IMR-90 (cell line): Measurements from ENCODE around the gene TENT5C. TPM values are rescaled to one million over a fixed set of nuclear protein-coding genes. Genes with fewer than 3 reads are reported as not detected.

Experiments used
- ATAC-seq: fragments of 200-7000 bp; cut with Tn5 transposase; 2 replicates; pipeline ENCODE4 v1.9.1; 2020; ENCODE audit warnings: low read depth, mild to moderate bottlenecking, moderate library complexity
- BruUV-seq: library from RNA; stranded (reverse); fragments of 400-500 nt; replicated peaks from 2 replicates; lab custom pipeline; 2021; lab: Mats Ljungman, UMichigan
- CTCF ChIA-PET: fragments of 300-600 bp; formaldehyde crosslinking; extraction: SDS; loops from one replicate; lab custom pipeline; 2021; ENCODE audit warnings: antibody characterized with exemption; lab: Yijun Ruan, JAX
- POLR2A ChIA-PET: fragments of 300-600 bp; sonication (Branson Sonifier 250); formaldehyde crosslinking; loops from one replicate; lab custom pipeline; 2022; ENCODE audit warnings: antibody characterized with exemption; ENCODE audit not compliant: unreplicated experiment; lab: Charles Lee
- DNase-seq: peaks from one replicate; pipeline ENCODE4 v3.0.0; 2013
- H2AFZ ChIP-seq: replicated peaks from 2 replicates; pipeline ENCODE3; 2013; ENCODE audit warnings: low read length, mild to moderate bottlenecking; ENCODE audit not compliant: poor library complexity
- H2AK5ac ChIP-seq: 2 replicates; pipeline ENCODE4 v1.6.1; 2013; ENCODE audit warnings: low read depth, low read length, inconsistent platforms
- H2AK9ac ChIP-seq: replicated peaks from 2 replicates; pipeline ENCODE3; 2013; ENCODE audit warnings: mild to moderate bottlenecking, low read depth, low read length, moderate library complexity; ENCODE audit not compliant: poor library complexity
- H2BK120ac ChIP-seq: 2 replicates; pipeline ENCODE4 v1.6.1; 2013; ENCODE audit warnings: low read depth, low read length, inconsistent platforms
- H2BK15ac ChIP-seq: 3 replicates; pipeline ENCODE4 v1.6.1; 2013; ENCODE audit warnings: low read depth, low read length, inconsistent platforms
- H2BK20ac ChIP-seq: 2 replicates; pipeline ENCODE4 v1.6.1; 2013; ENCODE audit warnings: low read depth, mild to moderate bottlenecking, inconsistent platforms, low read length, moderate library complexity
- H2BK5ac ChIP-seq: 2 replicates; pipeline ENCODE4 v1.6.1; 2013; ENCODE audit warnings: mild to moderate bottlenecking, low read depth, low read length, inconsistent platforms; ENCODE audit not compliant: poor library complexity, severe bottlenecking
- H3K14ac ChIP-seq: replicated peaks from 2 replicates; pipeline ENCODE4 v1.6.1; 2013; ENCODE audit warnings: low read depth, low read length, inconsistent platforms
- H3K18ac ChIP-seq: 2 replicates; pipeline ENCODE4 v1.6.1; 2013; ENCODE audit warnings: low read depth, low read length, control low read depth
- H3K23ac ChIP-seq: 2 replicates; pipeline ENCODE4 v1.6.1; 2013; ENCODE audit warnings: low read depth, low read length, inconsistent platforms
- H3K27ac ChIP-seq: 2 replicates; pipeline ENCODE4 v1.5.1; 2013; ENCODE audit warnings: mild to moderate bottlenecking, control low read depth, low read length; ENCODE audit not compliant: insufficient read depth
- H3K27me3 ChIP-seq: 2 replicates; pipeline ENCODE4 v1.6.1; 2013; ENCODE audit warnings: low read length; ENCODE audit not compliant: control insufficient read depth, insufficient read depth
- H3K36me3 ChIP-seq: 2 replicates; pipeline ENCODE4 v1.6.1; 2013; ENCODE audit warnings: low read length, mixed read lengths; ENCODE audit not compliant: control insufficient read depth, insufficient read depth
- H3K4ac ChIP-seq: 2 replicates; pipeline ENCODE4 v1.6.1; 2013; ENCODE audit warnings: low read depth, low read length, inconsistent platforms
- H3K4me1 ChIP-seq: 2 replicates; pipeline ENCODE4 v1.6.1; 2013; ENCODE audit warnings: low read length, mixed read lengths; ENCODE audit not compliant: control insufficient read depth, insufficient read depth
- H3K4me2 ChIP-seq: 2 replicates; pipeline ENCODE4 v1.6.1; 2013; ENCODE audit warnings: low read depth, mild to moderate bottlenecking, control low read depth, low read length, moderate library complexity
- H3K4me3 ChIP-seq: 2 replicates; pipeline ENCODE4 v1.5.1; 2013; ENCODE audit warnings: low read depth, mild to moderate bottlenecking, control low read depth, low read length, moderate library complexity; ENCODE audit not compliant: insufficient read depth
- H3K56ac ChIP-seq: 2 replicates; pipeline ENCODE4 v1.6.1; 2013; ENCODE audit warnings: low read length, inconsistent platforms; ENCODE audit not compliant: insufficient read depth; ENCODE audit errors: extremely low read depth
- H3K79me1 ChIP-seq, 2 experiments: 2 replicates each; pipeline ENCODE4 v1.6.1; 2013; ENCODE audit warnings: low read length in 2 of 2, inconsistent platforms in 1 of 2, low read depth in 1 of 2
- H3K9ac ChIP-seq: 2 replicates; pipeline ENCODE4 v1.6.1; 2013; ENCODE audit warnings: low read depth, low read length, control low read depth
- H3K9me1 ChIP-seq: 2 replicates; pipeline ENCODE4 v1.6.1; 2013; ENCODE audit warnings: low read length, inconsistent platforms; ENCODE audit not compliant: insufficient read depth
- H3K9me3 ChIP-seq: 2 replicates; pipeline ENCODE4 v1.6.1; 2013; ENCODE audit warnings: low read length; ENCODE audit not compliant: control insufficient read depth, insufficient read depth
- H4K20me1 ChIP-seq: 2 replicates; pipeline ENCODE4 v1.6.1; 2013; ENCODE audit warnings: low read length, inconsistent platforms; ENCODE audit not compliant: insufficient read depth
- H4K5ac ChIP-seq: 2 replicates; pipeline ENCODE4 v1.6.1; 2013; ENCODE audit warnings: mild to moderate bottlenecking, low read depth, low read length, control low read depth
- H4K8ac ChIP-seq, 2 experiments: 2 replicates each; pipeline ENCODE4 v1.6.1; 2013; ENCODE audit warnings: low read depth in 2 of 2, low read length in 2 of 2, control low read depth in 1 of 2, inconsistent platforms in 1 of 2
- H4K91ac ChIP-seq: 2 replicates; pipeline ENCODE4 v1.6.1; 2013; ENCODE audit warnings: low read depth, low read length, inconsistent platforms; ENCODE audit not compliant: insufficient read depth
- CHD1 ChIP-seq: IDR thresholded peaks from 2 replicates; pipeline ENCODE4 v1.6.1; 2012; ENCODE audit warnings: low read depth, low read length, improper control_type of control experiment
- RAD21 ChIP-seq: IDR thresholded peaks from 2 replicates; pipeline ENCODE4 v1.6.1; 2012; ENCODE audit warnings: low read length, improper control_type of control experiment
- RFX5 ChIP-seq: IDR thresholded peaks from 2 replicates; pipeline ENCODE4 v1.8.0; 2012; ENCODE audit warnings: low read depth, mild to moderate bottlenecking, low read length, moderate library complexity
- WGBS, 2 experiments: methylation state at CpG; one replicate each; pipeline versions ENCODE4 v1.1.5 to v1.1.7; 2013; ENCODE audit warnings: missing lambda C conversion rate in 2 of 2; ENCODE audit not compliant: insufficient read length in 1 of 2; ENCODE audit errors: extremely low coverage in 2 of 2; 5-methylcytosine and 5-hydroxymethylcytosine counted together
- dilution Hi-C: fragments of 300-500 bp; cut with HindIII; formaldehyde crosslinking; loops from one replicate; pipeline ENCODE4 v1.14.3; 2018; ENCODE audit warnings: low sequenced_read_pairs; ENCODE audit not compliant: unreplicated experiment
- in situ Hi-C: fragments of 300-500 bp; cut with MboI; formaldehyde crosslinking; loops from 3 replicates; pipeline ENCODE4 v1.14.3; 2019; ENCODE audit warnings: low sequenced_read_pairs, inconsistent platforms, mixed read lengths
- intact Hi-C: fragments of 100-400 bp; cut with micrococcal nuclease; formaldehyde crosslinking; loops from 2 replicates; pipeline ENCODE4 v1.10.0; 2022
- polyA plus RNA-seq, 3 experiments: library from polyadenylated mRNA; depleted of rRNA; stranded (reverse); fragments of >200 nt; gene quantifications; 2 replicates each; pipeline ENCODE4 v1.2.3, GENCODE V29; 2012; ENCODE audit warnings: low replicate concordance in 1 of 3
- total RNA-seq: library from RNA; depleted of rRNA; stranded (reverse); fragments of >200 nt; gene quantifications from 2 replicates; pipeline ENCODE4 v1.2.3, GENCODE V29; 2012

Gene TENT5C
- total and polyA plus RNA-seq, 2 of the 4 experiments (the other 2 are of a cell fraction): 1.5 to 4.1 TPM

DNA sequence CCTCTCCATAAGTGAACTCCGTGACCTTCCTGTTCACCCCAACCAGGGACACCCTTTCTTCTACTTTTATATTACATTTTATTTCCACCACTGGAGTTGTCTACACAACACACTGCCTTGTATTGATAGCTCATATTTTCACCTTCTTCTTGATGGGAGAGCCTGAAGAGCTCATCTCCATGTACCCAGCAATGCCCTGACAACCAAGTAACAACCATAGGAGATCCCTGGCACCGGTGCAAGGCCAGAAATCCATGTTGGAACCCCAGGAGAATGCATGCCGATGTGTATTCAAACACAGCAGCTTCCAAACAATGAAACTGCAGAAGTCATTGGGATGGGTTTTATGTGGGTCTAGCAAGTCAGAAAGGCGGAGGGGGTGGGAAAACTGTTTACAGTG, 15.5 kb downstream of the TENT5C start:
- Histone ChIP-seq H2AFZ (no peak overlapping the region), H2AK5ac (no peak overlapping the region), H3K9me3 (no peaks in the 10 kb centered on the region), H3K4ac (no peak overlapping the region), H3K56ac (no peak overlapping the region), H2AK9ac (no peak overlapping the region), H3K9me1 (peaks cover 41% of the 10 kb centered on the region), H2BK5ac (no peak overlapping the region), H2BK15ac (no peak overlapping the region), H2BK120ac (no peak overlapping the region), H3K14ac (no peak overlapping the region), H3K4me2 (no peak overlapping the region), H3K27me3 (no peaks in the 10 kb centered on the region), H4K5ac (no peak overlapping the region), H2BK20ac (no peak overlapping the region), H4K20me1 (peaks cover 89% of the 10 kb centered on the region; the same call in 1 of the 2 replicates), H3K27ac (no peak overlapping the region), H3K36me3 (peaks cover 16% of the 10 kb centered on the region), H4K91ac (no peak overlapping the region), H3K23ac (no peak overlapping the region), H3K4me1 (peaks cover under 1% of the 10 kb centered on the region; the same call in 1 of the 2 replicates), H3K18ac (no peak overlapping the region), H4K8ac (no peak overlapping the region), H3K4me3 (no peak overlapping the region), H3K9ac (no peak overlapping the region), H3K79me1 (peaks cover 5 to 82% of the 10 kb centered on the region in 2 experiments; a peak in 3 of 4 replicates)
- ChIA-PET CTCF (interaction anchor here (1.8 kb wide), 1 partner anchor 12 kb away, joined by 4 read pairs; no protein-coding TSS in a partner anchor), POLR2A (no interaction called here)
- no peak for DNase-seq
- dilution Hi-C loops (no loop called here), in situ Hi-C loops (no loop called here), intact Hi-C loops (no loop called here)
- no peak for ATAC-seq
- WGBS, 2 experiments: no CpG with 5 or more reads among the region's 4 CpGs
- TF ChIP-seq RFX5 (no peak), CHD1 (no peak), RAD21 (no peak)
- BruUV-seq: no TSS peak
